ENCODE measurements around the gene SATB1. TPM values are rescaled to one million over a fixed set of nuclear protein-coding genes. Genes with fewer than 3 reads are reported as not detected.

Gene SATB1
- total and polyA plus RNA-seq, 2 donors (not counting 1 experiment from before 2014, with no cell fraction given): 17.2 to 18.7 TPM

DNA sequence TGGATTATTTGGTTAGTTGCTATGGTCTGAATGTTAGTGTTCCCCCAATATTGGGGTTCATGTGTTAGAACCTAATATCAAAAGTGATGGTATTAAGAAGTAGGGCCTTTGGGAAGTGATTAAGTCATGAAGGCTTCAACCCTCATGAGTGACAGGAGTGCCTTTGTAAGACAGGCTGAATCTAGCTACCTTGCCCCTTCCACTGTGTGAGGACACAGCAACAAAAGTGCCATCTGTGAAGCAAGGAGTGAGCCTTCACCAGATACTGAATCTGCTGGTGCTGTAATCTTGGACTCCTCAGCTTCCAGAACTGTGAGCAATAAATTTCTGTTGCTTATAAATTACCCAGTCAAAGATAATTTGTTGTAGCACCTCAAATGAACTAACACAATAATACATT lies 22.6 kb upstream of the SATB1 start:
- peaks cover 15% of the 10 kb centered on the region for H3K27me3 ChIP-seq (ENCODE audit: control insufficient read depth, insufficient read depth, low read length)
- no peaks in the 10 kb centered on the region for H3K4me1 ChIP-seq (ENCODE audit: control insufficient read depth, extremely low read depth, insufficient read depth, low read length)
- no peaks in the 10 kb centered on the region for H3K79me2 ChIP-seq (ENCODE audit: control insufficient read depth, insufficient read depth, low read length)
- TF ChIP-seq, protein P1, sequence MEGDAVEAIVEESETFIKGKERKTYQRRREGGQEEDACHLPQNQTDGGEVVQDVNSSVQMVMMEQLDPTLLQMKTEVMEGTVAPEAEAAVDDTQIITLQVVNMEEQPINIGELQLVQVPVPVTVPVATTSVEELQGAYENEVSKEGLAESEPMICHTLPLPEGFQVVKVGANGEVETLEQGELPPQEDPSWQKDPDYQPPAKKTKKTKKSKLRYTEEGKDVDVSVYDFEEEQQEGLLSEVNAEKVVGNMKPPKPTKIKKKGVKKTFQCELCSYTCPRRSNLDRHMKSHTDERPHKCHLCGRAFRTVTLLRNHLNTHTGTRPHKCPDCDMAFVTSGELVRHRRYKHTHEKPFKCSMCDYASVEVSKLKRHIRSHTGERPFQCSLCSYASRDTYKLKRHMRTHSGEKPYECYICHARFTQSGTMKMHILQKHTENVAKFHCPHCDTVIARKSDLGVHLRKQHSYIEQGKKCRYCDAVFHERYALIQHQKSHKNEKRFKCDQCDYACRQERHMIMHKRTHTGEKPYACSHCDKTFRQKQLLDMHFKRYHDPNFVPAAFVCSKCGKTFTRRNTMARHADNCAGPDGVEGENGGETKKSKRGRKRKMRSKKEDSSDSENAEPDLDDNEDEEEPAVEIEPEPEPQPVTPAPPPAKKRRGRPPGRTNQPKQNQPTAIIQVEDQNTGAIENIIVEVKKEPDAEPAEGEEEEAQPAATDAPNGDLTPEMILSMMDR (conservative IDR thresholded peaks at IDR 0.05 in 1 of 2, IDR thresholded peaks at IDR 0.05 in 1 of 2; ENCODE audit: low read depth in 1 of 2, low read length in 2 of 2): no peak
- TF ChIP-seq EZH2 (IDR thresholded peaks at IDR 0.05; ENCODE audit: low read length, missing control alignments): no peak
- H3K27ac ChIP-seq (ENCODE audit: insufficient read depth, low read length): no peak overlapping the region
- no peaks in the 10 kb centered on the region for H4K20me1 ChIP-seq (ENCODE audit: control insufficient read depth, extremely low read depth, insufficient read depth, low read length)
- no peak for DNase-seq (ENCODE audit: low read depth in 2 of 2)
- no peaks in the 10 kb centered on the region for H3K9me3 ChIP-seq (ENCODE audit: control insufficient read depth, insufficient read depth, low read depth, low read length)
- H2AFZ ChIP-seq (ENCODE audit: low read length): no peak overlapping the region
- H3K9ac ChIP-seq (ENCODE audit: insufficient read depth, low read length): no peak overlapping the region
- no peak overlapping the region for H3K4me2 ChIP-seq (ENCODE audit: extremely low read depth, insufficient read depth, low read length)
- no peak overlapping the region for H3K4me3 ChIP-seq (replicated peaks in 1 of 4; ENCODE audit: control extremely low read depth in 1 of 4, insufficient read depth in 1 of 4, low read depth in 3 of 4, low read length in 4 of 4)
- no peaks in the 10 kb centered on the region for H3K36me3 ChIP-seq (ENCODE audit: control insufficient read depth, insufficient read depth, low read length)

DNA sequence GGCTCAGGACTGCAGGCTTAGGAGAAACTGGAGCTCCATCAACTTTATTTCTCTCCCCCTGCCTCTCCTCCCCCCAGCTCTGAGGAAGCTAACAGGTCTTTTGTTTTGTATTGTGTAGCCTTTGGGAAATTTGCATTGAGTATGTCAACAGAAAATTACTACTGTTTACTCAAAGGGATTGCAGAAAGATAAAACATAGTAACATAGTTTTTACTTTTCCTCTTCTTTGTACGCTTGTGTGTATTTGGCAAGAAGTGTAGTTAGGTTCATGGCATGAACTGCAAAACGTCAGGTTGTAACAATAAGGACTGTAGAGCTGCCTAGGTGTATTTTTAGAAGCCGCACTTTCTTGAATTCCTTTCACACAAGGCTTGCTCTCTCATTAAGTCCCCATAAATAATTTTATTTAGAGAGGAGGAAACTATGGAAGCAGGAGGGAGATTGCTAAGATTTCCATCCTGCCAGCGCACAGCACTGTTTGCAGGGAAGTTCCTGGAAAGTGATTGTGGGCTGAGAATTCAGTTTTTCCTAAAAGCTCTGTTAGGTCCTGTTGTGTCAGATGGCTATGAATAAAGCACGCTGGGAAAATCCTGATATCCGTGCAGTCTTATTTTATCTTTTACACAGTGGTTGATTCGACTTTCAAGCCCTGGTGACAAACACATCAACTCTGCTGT lies 21.1 kb upstream of the SATB1 start:
- Histone ChIP-seq H3K4me3 (replicated peaks in 1 of 4; ENCODE audit: control extremely low read depth in 1 of 4, insufficient read depth in 1 of 4, low read depth in 3 of 4, low read length in 4 of 4) (no peak overlapping the region), H3K4me1 (ENCODE audit: control insufficient read depth, extremely low read depth, insufficient read depth, low read length) (no peaks in the 10 kb centered on the region), H3K79me2 (ENCODE audit: control insufficient read depth, insufficient read depth, low read length) (no peaks in the 10 kb centered on the region), H4K20me1 (ENCODE audit: control insufficient read depth, extremely low read depth, insufficient read depth, low read length) (no peaks in the 10 kb centered on the region), H3K27me3 (ENCODE audit: control insufficient read depth, insufficient read depth, low read length) (peaks cover 15% of the 10 kb centered on the region), H3K27ac (ENCODE audit: insufficient read depth, low read length) (no peak overlapping the region), H3K9me3 (ENCODE audit: control insufficient read depth, insufficient read depth, low read depth, low read length) (no peaks in the 10 kb centered on the region), H3K36me3 (ENCODE audit: control insufficient read depth, insufficient read depth, low read length) (no peaks in the 10 kb centered on the region), H3K9ac (ENCODE audit: insufficient read depth, low read length) (no peak overlapping the region), H3K4me2 (ENCODE audit: extremely low read depth, insufficient read depth, low read length) (no peak overlapping the region), H2AFZ (ENCODE audit: low read length) (no peak overlapping the region)
- TF ChIP-seq, protein P1 (conservative IDR thresholded peaks at IDR 0.05 in 1 of 2, IDR thresholded peaks at IDR 0.05 in 1 of 2; ENCODE audit: low read depth in 1 of 2, low read length in 2 of 2): no peak
- TF ChIP-seq EZH2 (IDR thresholded peaks at IDR 0.05; ENCODE audit: low read length, missing control alignments): no peak
- no peak for DNase-seq (ENCODE audit: low read depth in 2 of 2)

DNA sequence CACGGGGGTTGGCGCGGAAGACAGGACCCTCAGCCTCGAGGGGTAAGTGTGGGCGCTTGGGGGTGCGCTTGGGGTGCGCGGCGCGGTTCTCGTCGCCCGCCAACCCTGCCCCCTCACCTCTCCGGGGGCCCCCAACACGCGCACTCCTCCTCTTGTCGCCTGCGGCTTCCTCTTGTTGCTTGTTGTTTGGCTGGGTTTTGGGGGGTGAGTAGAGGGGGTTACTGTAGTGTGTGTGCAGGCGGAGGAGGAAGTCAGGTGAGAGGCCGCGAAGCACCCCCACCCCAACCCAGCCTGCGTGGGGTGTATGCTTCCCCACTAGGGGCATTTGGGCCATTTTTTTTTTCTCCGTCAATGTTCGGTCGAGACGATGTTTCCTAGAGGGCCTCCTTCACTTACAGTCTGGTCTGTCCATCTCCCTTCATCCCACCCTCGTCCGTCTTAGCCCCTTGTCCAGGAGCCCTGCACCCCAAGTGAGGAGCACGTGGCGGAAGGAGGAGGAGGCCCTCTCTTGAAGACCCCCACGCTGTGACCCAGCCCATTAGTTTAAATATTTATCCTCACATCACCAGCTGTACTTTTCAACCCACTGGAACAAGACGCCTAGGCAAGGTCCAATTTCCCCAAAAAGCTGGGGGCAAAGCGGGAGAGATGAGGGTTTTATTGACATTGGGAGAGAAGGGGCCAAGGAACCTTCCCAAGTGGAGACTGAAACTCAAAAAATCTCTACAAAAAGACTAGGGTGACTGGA lies 20.4 kb upstream of the SATB1 start:
- peak overlapping the region; percentile 9 for H3K4me2 ChIP-seq (ENCODE audit: extremely low read depth, insufficient read depth, low read length)
- H3K27me3 ChIP-seq (ENCODE audit: control insufficient read depth, insufficient read depth, low read length): peaks cover 15% of the 10 kb centered on the region
- no peaks in the 10 kb centered on the region for H3K9me3 ChIP-seq (ENCODE audit: control insufficient read depth, insufficient read depth, low read depth, low read length)
- H3K27ac ChIP-seq (ENCODE audit: insufficient read depth, low read length): no peak overlapping the region
- no peaks in the 10 kb centered on the region for H3K36me3 ChIP-seq (ENCODE audit: control insufficient read depth, insufficient read depth, low read length)
- DNase-seq (ENCODE audit: low read depth in 2 of 2): no peak
- no peak overlapping the region for H3K9ac ChIP-seq (ENCODE audit: insufficient read depth, low read length)
- H2AFZ ChIP-seq (ENCODE audit: low read length): no peak overlapping the region
- no peaks in the 10 kb centered on the region for H3K4me1 ChIP-seq (ENCODE audit: control insufficient read depth, extremely low read depth, insufficient read depth, low read length)
- H3K79me2 ChIP-seq (ENCODE audit: control insufficient read depth, insufficient read depth, low read length): no peaks in the 10 kb centered on the region
- peak overlapping the region in 2 of 4 experiments; percentile 26 to 40 for H3K4me3 ChIP-seq (replicated peaks in 1 of 4; ENCODE audit: control extremely low read depth in 1 of 4, insufficient read depth in 1 of 4, low read depth in 3 of 4, low read length in 4 of 4)
- H4K20me1 ChIP-seq (ENCODE audit: control insufficient read depth, extremely low read depth, insufficient read depth, low read length): no peaks in the 10 kb centered on the region
- no peak for TF ChIP-seq EZH2 (IDR thresholded peaks at IDR 0.05; ENCODE audit: low read length, missing control alignments)
- TF ChIP-seq, protein P1 (conservative IDR thresholded peaks at IDR 0.05 in 1 of 2, IDR thresholded peaks at IDR 0.05 in 1 of 2; ENCODE audit: low read depth in 1 of 2, low read length in 2 of 2): no peak
